Thyroid gland (tissue), 4 donors: ENCODE data around the gene DLL3.

Source experiments
- POLR2A ChIP-seq, 2 donors: fragments of 450-650 bp; IDR thresholded peaks; one replicate each; pipeline ENCODE4 v1.6.1; 2017; ENCODE audit warnings: antibody characterized with exemption in 2 of 2, mild to moderate bottlenecking in 2 of 2, moderate library complexity in 1 of 2
- TF ChIP-seq, protein P1 (sequence below), 6 experiments: fragments of 200-600 bp in 3 of 6; fragments of 450-650 bp in 3 of 6; sonication (generic) in 3 of 6; IDR thresholded peaks; one replicate each; pipeline ENCODE4 v1.5.1; 2016 to 2019; ENCODE audit warnings: antibody characterized with exemption in 6 of 6, mild to moderate bottlenecking in 2 of 6, inconsistent platforms in 1 of 6, moderate library complexity in 1 of 6

DNA sequence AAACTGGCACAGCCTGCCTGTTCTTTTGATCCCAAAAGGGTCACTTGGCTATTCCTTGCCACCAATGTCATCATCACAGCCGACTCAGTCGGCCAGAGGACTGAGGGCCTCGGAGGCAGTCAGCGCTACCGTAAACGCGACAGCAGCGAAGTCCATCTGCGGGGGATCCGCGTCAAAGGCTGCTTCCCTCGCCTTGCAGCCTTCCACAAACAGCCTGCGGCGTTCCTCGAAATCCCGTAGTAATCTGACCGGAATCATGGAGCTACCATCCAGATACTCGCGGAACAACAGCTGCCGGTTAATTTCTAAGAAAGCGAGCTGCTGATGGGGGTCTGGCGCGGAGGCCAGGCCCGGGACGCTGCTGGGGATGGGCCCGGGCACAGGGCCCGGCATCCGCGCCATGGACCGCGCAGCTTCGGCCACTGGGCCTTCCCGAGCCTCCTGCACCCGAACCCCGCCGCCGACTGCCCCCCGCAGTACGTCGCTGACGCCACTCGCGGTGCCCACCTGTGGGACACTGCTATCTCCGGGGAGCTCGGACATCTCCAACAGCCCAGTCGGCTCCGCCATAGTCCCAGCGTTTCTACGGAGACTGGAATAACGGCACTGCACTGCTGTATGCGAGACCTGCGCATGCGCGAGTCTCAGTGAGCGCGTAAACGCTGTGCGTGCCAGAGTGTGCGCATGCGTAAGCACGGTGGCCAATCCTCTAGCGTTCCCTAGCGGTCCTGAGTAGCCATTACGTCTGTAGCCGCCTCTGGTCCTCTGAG is 33.7 kb downstream of the DLL3 start, which contains the start of gene EID2B:
- TF ChIP-seq, protein P1, sequence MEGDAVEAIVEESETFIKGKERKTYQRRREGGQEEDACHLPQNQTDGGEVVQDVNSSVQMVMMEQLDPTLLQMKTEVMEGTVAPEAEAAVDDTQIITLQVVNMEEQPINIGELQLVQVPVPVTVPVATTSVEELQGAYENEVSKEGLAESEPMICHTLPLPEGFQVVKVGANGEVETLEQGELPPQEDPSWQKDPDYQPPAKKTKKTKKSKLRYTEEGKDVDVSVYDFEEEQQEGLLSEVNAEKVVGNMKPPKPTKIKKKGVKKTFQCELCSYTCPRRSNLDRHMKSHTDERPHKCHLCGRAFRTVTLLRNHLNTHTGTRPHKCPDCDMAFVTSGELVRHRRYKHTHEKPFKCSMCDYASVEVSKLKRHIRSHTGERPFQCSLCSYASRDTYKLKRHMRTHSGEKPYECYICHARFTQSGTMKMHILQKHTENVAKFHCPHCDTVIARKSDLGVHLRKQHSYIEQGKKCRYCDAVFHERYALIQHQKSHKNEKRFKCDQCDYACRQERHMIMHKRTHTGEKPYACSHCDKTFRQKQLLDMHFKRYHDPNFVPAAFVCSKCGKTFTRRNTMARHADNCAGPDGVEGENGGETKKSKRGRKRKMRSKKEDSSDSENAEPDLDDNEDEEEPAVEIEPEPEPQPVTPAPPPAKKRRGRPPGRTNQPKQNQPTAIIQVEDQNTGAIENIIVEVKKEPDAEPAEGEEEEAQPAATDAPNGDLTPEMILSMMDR (IDR thresholded peaks at IDR 0.05) = peak; percentile 98 to 100 (median 100)
- TF ChIP-seq POLR2A (IDR thresholded peaks at IDR 0.05) = peak; percentile 21 to 84
